NCI-H774 (cell line): ENCODE results near the gene SDC1.
A peak's percentile ranks its signal among the peaks of the same experiment; 100 is the strongest.
"Not testable (repeated sequence)": the region's sequence is repeated elsewhere in the genome, so short reads cannot be mapped to it uniquely, and the experiment has no call there.

ENCODE experiments used
- DNase-seq: peaks from one replicate; lab custom pipeline; 2025; lab: John Stamatoyannopoulos, UW

The SDC1 gene, protein sequence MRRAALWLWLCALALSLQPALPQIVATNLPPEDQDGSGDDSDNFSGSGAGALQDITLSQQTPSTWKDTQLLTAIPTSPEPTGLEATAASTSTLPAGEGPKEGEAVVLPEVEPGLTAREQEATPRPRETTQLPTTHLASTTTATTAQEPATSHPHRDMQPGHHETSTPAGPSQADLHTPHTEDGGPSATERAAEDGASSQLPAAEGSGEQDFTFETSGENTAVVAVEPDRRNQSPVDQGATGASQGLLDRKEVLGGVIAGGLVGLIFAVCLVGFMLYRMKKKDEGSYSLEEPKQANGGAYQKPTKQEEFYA

DNA sequence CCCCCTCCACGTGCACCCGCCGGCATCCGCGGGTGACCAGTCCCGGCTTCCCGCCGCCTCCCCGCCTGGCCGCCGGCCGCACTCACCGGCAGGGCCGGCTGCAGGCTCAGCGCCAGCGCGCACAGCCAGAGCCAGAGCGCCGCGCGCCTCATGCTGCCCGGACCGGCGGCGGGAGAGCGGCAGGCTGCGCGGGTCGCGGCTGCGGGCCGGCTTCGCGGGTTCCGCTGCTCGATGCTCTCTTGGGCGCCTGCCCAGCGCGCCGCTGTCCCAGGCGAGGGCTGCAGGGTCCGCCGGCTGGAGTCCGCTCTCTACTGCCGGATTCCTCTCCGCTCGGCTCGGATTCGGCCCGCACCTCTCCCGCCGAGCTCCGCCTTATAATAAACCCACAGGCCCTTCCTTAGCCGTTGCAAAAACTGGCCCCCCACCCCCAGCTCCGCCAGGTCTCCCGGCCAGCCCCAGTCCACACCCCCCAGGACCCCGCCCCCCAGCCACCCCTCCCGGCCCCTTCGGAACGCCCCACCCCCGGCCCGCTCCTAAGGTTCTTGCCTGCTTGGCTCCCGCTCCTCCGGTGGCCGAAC is at the start of gene SDC1:
SDC1 (minus strand) TSS at position 415 of the 578 bp plus-strand sequence; CDS start at position 152, 263 bp downstream.
- DNase-seq, result peak; percentile 58

DNA sequence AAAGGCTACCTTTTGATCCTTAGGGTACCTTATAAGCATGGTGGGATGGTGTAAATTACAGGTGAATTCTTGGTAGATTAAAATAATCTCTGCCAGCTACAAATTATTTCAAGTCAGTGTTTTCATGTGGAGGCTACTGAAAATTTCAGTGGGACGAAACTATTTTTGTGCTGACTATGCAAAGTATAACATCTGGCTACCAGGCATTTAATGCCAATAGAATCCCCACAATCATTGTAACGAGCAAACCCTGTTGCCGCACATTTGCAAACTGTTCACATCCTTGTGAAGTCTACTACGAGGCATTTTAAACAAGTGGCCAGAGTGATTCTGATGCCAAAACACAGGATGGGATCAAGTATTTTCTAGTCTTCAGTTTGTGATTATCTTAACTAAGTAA is 48.1 kb upstream of the SDC1 start:
- DNase-seq, result no peak

DNA sequence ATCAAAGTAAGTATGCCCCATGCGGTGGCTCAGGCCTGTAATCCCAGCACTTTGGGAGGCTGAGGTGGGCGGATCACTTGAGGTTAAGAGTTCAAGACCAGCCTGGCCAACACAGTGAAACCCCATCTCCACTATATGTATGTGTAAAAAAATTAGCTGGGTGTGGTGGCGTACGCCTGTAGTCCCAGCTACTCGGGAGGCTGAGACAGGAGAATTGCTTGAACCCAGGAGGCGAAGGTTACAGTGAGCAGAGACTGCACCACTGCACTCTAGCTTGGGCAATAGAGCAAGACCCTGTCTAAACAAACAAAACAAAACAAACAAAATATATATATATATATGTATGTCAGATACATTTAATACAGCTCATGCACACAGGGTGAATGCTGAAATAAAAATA is 43.4 kb upstream of the SDC1 start:
- not testable (repeated sequence) for DNase-seq

DNA sequence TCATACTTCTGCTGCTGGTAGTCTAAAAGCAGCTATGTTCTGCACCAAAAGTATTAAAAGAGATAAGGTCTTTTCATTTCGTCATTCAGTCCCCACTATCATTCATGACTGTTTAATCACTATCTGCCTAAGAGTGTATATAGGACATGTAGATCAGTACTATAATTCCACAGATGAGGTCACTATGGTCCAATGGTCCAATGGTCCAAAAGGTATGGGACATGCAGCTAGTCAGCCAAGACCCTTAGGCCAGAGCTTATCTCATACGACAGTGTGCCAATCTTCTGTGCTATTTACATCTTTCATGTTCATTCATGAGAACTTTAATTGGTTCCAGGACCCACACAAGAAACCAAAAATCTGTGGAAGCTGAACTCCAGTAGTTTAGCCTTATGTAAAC is 42.6 kb upstream of the SDC1 start:
- no peak for DNase-seq

DNA sequence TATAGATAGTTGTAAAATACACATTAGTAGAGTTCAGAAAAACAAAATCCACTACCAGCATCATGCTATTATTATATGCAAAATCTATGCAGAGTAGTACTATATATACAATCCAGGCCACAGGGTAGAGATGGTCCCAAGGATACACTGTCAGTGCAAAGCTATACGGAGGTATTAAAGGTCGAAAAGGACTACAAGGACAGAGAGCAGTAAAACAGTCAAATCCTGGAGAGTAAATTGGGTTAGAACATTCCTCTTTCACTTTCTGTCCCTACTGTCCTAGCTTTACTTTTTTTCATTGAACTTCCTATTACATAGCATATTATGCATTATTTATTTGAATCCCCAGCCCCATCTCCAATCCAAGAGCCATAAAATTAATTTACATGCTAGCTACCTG is 39.7 kb upstream of the SDC1 start:
- DNase-seq, result no peak

DNA sequence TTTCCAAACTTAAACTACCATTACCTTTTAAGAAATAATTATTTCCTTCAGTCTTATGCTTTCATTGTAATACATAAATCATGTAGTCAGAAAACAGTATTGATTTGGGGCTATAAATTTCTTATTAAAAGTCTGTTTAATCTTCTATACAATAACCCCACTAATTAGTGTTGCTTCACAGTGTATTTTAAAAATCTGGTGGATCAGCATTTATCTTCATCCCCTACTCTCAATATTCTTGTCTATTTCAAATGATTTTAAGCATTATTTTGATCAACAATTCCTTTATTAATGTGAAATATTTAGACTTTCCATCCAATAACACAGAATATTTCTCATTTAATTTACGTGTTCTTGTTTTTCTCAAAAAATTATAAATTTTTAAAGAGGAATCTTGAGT is 32.5 kb upstream of the SDC1 start:
- DNase-seq, result no peak

DNA sequence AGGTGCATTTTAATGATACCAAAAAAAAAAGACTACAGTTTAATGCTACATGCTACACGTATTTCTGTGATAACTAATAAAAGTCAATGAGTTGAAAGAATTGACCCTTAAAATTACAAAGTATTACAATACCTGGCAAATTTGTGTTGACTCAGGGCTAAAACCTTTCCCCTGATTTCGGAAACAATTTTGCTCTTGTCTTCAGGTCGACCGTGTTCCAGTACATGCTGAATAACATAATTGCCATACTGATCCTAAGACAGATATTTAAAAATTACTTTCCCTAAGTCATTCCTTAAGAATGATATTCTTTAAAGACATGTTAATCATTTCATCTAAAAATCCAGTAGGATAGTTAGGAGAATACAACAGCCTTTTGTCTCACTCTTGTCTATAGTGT is 29.8 kb upstream of the SDC1 start:
- no peak for DNase-seq

DNA sequence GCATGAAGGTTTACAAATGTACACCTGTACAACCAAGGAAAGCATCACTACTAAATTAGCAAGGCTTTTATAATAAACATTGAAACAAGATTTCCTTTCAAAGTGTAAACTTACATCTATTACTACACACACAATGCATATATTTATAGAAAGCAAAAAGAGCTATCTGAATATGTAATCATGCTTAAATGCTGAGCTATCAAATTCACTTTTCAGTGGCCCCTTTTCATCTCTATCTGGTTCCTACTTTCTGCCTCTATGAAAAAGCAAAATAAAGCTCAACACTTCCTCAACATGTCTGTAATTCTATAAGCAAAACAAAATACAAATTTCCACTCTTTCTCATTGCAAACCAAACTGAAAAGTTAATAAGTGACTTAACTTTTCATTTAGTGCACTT is 25.5 kb upstream of the SDC1 start:
- no peak for DNase-seq

DNA sequence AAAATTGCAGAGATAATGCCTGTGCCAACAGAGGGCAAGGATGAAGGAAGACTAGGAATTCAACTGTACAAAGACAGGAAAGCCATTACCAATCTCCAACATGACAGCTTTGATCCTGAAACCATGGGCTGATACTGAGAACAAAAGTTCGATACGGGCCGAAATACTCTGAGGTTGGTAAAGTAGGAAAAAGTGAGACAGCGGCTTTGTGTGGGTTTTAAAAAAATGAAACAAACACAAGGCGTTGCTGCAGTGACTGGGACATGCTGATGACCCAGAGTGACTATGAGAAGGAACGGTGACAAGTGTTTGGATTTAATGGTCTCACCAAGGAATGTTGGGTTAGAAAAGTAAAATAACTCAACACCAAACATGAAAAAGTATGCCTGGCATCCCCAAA is 24.2 kb upstream of the SDC1 start:
- DNase-seq, result no peak

DNA sequence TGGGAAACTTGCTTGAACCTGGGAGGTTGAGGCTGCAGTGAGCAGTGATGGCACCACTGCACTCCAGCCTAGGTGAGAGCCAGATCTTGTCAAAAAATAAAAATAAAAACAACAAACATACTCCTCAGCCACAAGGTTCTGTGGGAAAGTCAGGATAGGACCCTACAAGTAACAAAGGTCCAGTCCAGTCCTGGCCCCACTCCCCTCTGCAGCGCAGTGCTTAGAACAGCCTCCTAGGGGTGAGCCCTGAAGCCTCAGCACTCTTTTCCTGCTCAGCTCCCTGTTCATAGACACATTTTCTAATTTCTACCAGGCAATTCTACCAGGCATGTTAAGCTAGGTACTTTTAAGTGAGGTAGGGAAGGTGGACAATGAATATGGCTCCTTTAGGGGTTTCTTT is 22.2 kb upstream of the SDC1 start:
- no peak for DNase-seq

DNA sequence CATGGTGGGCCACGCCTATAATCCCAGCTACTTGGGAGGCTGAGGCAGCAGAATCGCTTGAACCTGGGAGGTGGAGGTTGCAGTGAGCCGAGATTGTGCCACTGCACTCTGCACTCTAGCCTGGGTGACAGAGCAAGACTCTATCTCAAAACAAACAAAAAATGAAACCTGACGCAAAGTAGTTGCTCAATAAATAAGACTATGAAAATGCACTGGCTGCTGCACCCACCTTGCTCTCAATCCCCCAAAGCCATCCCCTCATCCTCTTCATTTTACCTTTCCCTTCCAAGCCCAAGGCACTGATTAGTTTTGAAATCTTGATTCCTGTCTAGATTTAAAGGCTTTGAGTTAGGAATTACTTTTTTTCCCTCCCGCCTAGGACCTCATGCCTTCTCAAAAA is 18.7 kb upstream of the SDC1 start:
- DNase-seq, result not testable (repeated sequence)

DNA sequence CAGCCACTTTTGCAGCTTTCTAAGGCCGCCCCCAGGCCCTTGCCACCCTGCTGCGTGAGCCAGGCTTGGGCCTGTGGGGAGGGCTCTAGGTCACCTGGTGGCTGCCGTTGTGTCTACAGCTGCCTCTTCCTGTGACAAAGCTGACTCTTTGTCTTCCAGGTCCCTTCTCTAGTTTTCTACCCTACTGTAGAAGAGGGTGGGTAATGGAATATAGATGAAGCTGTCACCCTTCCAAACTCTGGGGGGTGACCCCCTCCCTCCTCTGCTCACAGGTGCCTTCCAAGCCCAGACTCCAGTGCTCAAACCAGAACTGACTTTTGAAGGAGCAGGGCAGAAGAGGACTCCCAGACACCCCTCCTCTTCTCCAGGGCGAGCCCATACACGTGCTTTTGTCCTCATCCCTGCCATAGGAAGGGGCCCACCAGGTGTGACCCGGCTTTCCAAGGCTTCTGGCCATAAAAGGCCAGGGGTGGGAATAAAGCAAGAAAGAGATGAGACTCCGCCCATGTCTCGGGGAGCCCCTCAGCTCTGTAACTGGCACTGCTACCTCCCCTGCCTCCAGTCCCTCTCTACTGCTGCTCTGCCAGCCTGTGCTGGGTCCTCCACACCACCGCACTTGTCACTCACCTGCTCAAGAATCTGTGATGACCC is 17.9 kb upstream of the SDC1 start:
- DNase-seq, result peak; percentile 2

DNA sequence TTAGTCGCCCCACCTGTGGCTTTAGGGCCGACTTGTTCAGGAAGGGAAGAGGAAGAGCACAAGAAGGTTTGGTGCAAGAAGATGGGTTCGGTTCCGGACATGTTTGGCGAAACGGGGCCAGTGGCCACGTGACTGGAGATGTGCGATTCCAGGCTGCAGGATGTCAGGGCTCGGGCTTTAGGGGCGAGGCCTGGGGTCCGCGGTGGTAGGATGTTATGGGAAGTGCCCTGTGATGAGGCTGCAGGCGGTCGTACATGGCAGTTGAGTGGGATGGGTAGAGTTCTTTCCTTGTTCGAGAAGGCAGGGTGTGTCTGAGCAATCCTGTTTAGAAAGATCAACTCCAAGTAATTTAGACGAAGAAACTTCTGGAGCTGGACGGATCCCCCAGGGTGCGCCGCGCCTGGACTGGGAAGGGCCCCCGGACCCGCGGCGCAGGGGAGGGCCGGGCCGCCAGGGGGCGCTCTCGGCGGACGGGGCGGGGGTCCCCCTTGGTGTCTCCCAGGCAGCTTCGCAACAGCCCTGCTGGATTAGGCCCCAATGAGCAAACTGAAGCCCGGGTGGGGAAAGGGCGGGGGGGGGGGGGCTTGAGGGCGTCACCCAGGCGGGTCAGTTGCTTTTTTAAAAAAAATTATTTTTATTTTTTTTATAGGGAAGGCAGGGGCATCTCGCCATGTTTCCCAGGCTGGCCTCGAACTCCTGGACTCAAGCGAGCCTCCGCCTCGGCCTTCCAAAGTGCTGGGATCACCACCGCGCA is 17.2 kb upstream of the SDC1 start:
- DNase-seq, result no peak

DNA sequence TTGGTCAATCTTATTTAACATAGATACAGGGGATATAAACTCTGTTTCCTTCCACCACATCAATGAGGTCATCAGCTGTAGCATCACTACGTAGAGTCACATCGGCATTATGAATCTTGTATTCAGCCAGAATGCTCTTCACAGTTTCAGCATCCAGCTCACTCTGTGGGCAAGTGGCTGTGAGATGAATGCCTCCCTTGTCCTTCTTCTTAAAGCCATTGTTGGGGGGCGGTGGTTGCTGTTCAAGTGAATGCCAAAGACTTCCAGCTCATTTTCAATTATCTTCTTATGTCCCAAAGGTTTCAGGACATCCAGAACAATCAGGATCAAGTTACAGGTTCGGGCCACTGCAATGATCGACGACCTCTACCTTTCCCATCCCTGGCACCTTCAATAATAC is 15.4 kb upstream of the SDC1 start:
- not testable (repeated sequence) for DNase-seq

DNA sequence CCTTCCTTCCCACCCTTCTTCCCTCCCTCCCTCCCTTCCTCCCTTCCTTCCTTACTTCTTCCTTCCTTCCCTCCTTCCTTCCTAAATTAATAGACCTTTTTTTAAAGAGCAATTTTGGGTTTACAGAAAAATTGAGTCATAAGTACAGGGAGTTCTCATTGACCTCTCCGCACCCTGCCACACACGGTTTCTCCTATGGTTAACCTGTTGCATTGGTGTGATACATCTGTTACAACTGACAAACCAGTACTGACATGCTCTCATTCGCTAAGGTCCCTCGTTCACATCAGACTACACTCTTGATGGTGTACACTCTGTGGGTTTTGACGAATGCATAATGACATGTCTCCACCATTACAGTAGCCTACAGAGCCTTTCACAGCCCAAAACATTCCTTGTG is 11.6 kb upstream of the SDC1 start:
- DNase-seq, result no peak

DNA sequence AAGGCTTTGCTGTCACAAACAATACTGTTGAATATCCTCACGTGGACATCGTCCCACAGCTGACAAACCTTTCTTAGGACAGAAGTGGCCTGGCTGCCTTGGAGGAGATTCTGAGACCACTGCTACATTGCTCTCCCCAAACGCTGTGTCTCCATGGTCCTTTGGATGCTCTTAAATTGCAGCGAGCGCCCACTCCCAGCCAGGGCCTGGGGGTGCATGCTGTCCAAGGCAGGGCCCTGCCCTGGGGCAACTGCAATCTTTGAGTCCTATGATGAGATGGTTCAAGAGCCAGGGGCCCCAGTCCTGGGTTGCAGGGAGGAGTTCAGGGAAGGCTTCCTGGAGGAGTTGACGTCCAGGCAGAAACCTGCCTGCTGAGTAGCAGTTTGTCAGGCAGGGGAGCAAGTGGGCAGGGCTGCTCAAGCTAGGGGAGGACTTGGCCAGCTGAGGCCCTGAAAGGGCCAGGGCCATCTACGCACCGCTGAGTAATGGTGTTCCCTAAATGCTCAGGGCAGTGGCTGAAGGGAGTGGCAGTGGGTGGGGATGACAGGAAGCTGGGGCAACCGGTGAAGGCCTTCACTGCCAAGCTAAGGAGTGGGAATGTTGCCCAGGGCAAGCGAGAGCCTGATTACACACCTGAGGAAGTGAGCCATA is 10.8 kb upstream of the SDC1 start:
- DNase-seq, result no peak

DNA sequence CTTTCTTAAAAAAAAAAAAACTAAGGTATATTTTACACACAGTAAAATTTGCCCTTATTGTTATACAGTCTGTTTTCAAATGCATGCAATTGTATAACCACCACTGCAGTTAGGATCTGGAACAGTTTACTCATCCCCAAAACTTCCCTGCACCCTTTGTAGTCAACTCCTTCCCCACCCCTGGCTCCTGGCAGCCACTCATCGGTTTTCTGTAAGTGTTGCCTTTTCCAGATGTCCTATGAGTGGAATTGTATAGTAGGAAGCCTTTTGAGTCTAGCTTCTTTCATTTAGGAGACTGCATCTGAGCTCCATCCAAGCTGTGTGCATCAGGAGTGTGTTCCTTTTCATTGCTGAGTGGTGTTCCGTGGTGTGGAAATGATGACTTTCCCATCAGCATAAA is 9.7 kb upstream of the SDC1 start:
- DNase-seq, result not testable (repeated sequence)

DNA sequence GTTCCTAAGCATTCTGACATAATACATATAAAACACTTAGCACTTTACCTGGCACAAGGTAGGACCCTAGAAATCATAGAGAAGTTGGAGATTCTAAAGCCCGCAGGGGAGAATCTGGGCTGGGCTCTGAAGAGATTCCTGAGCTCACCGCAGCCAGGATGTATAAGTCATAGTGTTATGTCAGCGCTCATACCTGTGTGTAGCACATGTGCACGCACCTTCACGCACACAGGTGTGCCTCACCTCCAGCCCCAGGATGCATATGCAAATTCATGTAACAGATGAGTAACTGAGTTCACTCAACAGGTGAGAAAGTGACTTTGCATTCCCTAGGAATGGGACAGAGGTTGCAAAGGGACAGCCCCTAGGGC is 7.9 kb upstream of the SDC1 start:
- DNase-seq, result no peak

DNA sequence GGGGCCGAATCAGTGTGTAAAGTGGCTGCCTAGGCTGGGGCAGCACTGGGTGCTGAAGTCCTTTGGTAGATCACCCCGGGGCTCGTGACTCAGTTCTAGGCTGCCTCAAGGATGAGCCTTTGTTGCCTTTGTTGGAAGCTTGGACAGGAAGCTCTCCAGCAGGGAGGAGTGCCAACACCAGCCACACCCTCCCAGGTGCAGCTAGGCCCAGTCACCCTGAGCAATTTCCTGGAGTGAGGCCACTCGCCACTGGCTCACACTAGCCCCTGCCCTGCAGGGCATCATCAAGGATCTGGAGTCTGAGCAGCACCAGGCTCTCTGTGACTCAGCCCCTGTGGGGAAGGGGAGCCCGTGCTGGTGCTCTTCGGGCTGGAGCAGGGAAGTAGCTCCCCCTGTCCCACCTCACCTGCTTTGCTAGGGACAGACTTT is 6.7 kb upstream of the SDC1 start:
- DNase-seq, result peak; percentile 42

DNA sequence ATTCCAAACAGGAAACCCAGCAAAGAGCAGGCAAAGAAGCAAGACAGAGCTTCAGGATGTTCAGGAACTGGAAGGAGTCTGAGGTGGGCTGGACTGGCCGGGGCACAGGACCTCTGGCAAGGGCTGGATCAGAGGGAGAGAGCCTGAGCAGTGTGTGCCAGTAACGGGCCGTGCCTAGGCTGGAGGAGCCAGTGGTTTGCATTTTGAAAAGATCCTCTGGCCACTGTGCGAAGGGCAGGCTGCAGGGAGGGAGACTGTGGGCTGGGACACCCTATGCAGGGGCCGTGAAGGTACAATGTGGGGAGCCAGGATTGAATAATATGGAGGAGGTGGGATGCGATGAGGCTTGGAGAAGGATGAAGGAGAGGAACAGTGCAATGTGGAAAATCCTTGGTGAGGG is 6.2 kb upstream of the SDC1 start:
- no peak for DNase-seq

DNA sequence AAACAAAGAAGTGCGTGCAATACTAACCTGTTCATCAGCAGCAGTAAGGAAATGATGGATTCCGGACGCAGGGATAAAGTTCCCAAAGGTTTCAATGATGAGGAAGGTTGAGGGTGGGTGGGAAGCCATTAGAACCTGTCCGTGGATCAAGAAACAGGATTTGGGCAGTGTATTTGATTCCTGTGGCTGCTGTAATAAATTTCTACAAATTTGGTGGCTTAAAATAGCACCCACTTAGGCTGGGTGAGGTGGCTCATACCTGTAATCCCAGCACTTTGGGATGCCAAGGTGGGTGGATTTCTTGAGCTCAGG is 5.1 kb upstream of the SDC1 start:
- DNase-seq, result no peak

DNA sequence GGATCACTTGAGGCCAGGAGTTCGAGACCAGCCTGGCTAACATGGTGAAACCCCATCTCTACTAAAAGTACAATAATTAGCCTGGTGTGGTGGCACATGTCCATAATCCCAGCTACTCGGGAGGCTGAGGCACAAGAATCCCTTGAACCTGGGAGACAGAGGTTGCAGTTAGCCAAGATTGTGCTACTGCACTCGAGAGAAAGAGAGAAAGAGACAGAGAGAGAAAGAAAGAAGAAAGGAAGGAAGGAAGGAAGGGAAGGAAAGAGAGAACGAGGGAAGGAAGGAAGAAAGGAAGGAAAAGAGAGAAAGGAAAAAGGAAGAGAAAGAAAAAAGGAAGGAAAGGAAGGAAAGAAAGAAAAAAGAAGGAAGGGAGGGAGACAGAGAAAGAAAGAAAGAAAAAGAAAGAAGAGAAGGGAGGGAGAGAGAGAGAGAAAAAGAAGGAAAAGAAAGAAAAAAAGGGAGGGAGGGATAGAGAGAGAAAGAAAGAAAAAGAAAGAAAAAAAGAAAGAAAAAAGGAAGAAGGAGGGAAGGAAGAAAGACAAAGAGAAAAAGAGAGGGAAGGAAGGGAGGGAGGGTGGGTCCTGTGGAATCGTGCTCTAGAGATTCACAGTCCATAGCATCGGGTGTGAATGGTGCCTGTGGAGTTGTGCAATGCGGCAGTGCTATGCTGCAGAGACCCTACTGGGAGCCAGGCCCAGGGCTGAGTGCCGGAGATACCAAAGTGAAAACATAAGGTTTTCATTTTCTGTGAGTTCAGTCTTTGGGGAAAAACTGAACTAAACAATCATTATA is 4.6 kb upstream of the SDC1 start:
- DNase-seq, result no peak
